Hematopoietic multipotent progenitor cell treated with erythropoietin and hydrocortisone succinate and interleukin-3 and kit ligand, for 17 days (in vitro differentiated cells): Measurements from ENCODE around the gene HIGD1A.

ENCODE experiments used
- DNase-seq: peaks from one replicate; pipeline ENCODE4 v3.0.0-alpha.2; 2015; ENCODE audit warnings: low spot score

The HIGD1A gene

GRCh38 chr3:42734263-42734860, 69.9 kb downstream of the HIGD1A start:
- no peak for DNase-seq

GRCh38 chr3:42733501-42734262, 70.6 kb downstream of the HIGD1A start:
- DNase-seq, result no peak
